GM23338 (cell line): ENCODE measurements around the gene HOXA5. TPM values are rescaled to one million over a fixed set of nuclear protein-coding genes. Genes with fewer than 3 reads are reported as not detected.

Experiments
- ATAC-seq: fragments of 200-7000 bp; cut with Tn5 transposase; 3 replicates; pipeline ENCODE4 v1.9.1; 2020
- DNase-seq: peaks from one replicate; pipeline ENCODE4 v3.0.0-alpha.2; 2015; ENCODE audit warnings: low spot score
- H2AFZ ChIP-seq: fragments of 200-600 bp; sonication (generic); 2 replicates; pipeline ENCODE4 v1.8.0; 2016; ENCODE audit warnings: antibody characterized with exemption, mild to moderate bottlenecking, moderate library complexity
- H3F3A ChIP-seq: fragments of 200-600 bp; sonication (generic); replicated peaks from 2 replicates; pipeline ENCODE4 v1.8.0; 2017; ENCODE audit warnings: antibody characterized with exemption, mixed run types, low read depth
- H3K27ac ChIP-seq: fragments of 200-600 bp; sonication (generic); 2 replicates; pipeline ENCODE4 v1.6.1; 2016; ENCODE audit warnings: low read depth
- H3K27me3 ChIP-seq: fragments of 200-600 bp; sonication (generic); 2 replicates; pipeline ENCODE4 v1.8.0; 2016; ENCODE audit warnings: mild to moderate bottlenecking, mixed run types, moderate library complexity; ENCODE audit not compliant: insufficient read depth
- H3K36me3 ChIP-seq: fragments of 200-600 bp; sonication (generic); 2 replicates; pipeline ENCODE4 v1.8.0; 2016; ENCODE audit warnings: mild to moderate bottlenecking; ENCODE audit not compliant: insufficient read depth
- H3K4me1 ChIP-seq: fragments of 200-600 bp; sonication (generic); 2 replicates; pipeline ENCODE4 v1.8.0; 2016; ENCODE audit warnings: mild to moderate bottlenecking, moderate library complexity; ENCODE audit not compliant: insufficient read depth
- H3K4me2 ChIP-seq: fragments of 200-600 bp; sonication (generic); 2 replicates; pipeline ENCODE4 v1.7.1; 2017; ENCODE audit warnings: mixed run types
- H3K4me3 ChIP-seq: fragments of 200-600 bp; sonication (generic); 2 replicates; pipeline ENCODE4 v1.6.1; 2016; ENCODE audit warnings: mixed run types
- H3K79me2 ChIP-seq: fragments of 200-600 bp; sonication (generic); replicated peaks from 2 replicates; pipeline ENCODE4 v1.8.0; 2017; ENCODE audit warnings: mild to moderate bottlenecking; ENCODE audit not compliant: insufficient read depth
- H3K9me2 ChIP-seq: fragments of 200-600 bp; sonication (generic); 2 replicates; pipeline ENCODE4 v1.8.0; 2017; ENCODE audit not compliant: insufficient read depth
- H4K20me1 ChIP-seq: fragments of 200-600 bp; sonication (generic); replicated peaks from 2 replicates; pipeline ENCODE4 v1.8.0; 2017; ENCODE audit warnings: mild to moderate bottlenecking; ENCODE audit not compliant: insufficient read depth
- H3K27ac Mint-ChIP-seq: 2 replicates; pipeline ENCODE4 v1.8.0; 2020; ENCODE audit warnings: inconsistent platforms, mild to moderate bottlenecking, moderate library complexity, mixed read lengths
- H3K27me3 Mint-ChIP-seq: 3 replicates; pipeline ENCODE4 v1.8.0; 2022; ENCODE audit warnings: low read depth, mild to moderate bottlenecking, moderate library complexity, mixed read lengths, inconsistent platforms; ENCODE audit not compliant: insufficient read depth, poor library complexity
- H3K36me3 Mint-ChIP-seq: 3 replicates; pipeline ENCODE4 v1.8.0; 2021; ENCODE audit warnings: low read depth, mild to moderate bottlenecking, inconsistent platforms, moderate library complexity, mixed read lengths
- H3K4me1 Mint-ChIP-seq: 3 replicates; pipeline ENCODE4 v1.8.0; 2020; ENCODE audit warnings: mild to moderate bottlenecking, inconsistent platforms, mixed read lengths
- H3K4me3 Mint-ChIP-seq: 3 replicates; pipeline ENCODE4 v1.8.0; 2021; ENCODE audit warnings: moderate library complexity, mild to moderate bottlenecking, inconsistent platforms, mixed read lengths
- H3K9me3 Mint-ChIP-seq: 3 replicates; pipeline ENCODE4 v1.8.0; 2020; ENCODE audit warnings: moderate library complexity, mild to moderate bottlenecking, inconsistent platforms, mixed read lengths
- CREB1 ChIP-seq: fragments of 250-450 bp; sonication (Bioruptor Pico); IDR thresholded peaks from 2 replicates; pipeline ENCODE4 v1.5.0; 2020; ENCODE audit warnings: low read depth, mild to moderate bottlenecking, moderate library complexity
- CTCF ChIP-seq, 2 experiments: fragments of 200-600 bp in 1 of 2; sonication (generic) in 1 of 2; conservative IDR thresholded peaks; 2 replicates each; pipeline versions ENCODE4 v1.5.1 to v1.6.1; 2016 to 2017; ENCODE audit warnings: antibody characterized with exemption in 2 of 2, low read depth in 2 of 2, mild to moderate bottlenecking in 2 of 2, moderate library complexity in 1 of 2
- EZH2 ChIP-seq: fragments of 200-600 bp; sonication (generic); IDR thresholded peaks from one replicate; pipeline ENCODE4 v1.8.0; 2017; ENCODE audit warnings: antibody characterized with exemption, mild to moderate bottlenecking, low read depth; ENCODE audit not compliant: unreplicated experiment
- EZH2phosphoT487 ChIP-seq: fragments of 200-600 bp; sonication (generic); IDR thresholded peaks from one replicate; pipeline ENCODE4 v1.8.1; 2018; ENCODE audit warnings: antibody characterized with exemption; ENCODE audit not compliant: unreplicated experiment
- JUNB ChIP-seq: IDR thresholded peaks from one replicate; pipeline ENCODE4 v1.6.1; 2016; ENCODE audit warnings: antibody characterized with exemption; ENCODE audit not compliant: unreplicated experiment
- ZNF462 ChIP-seq: fragments of 250-450 bp; sonication (Bioruptor Pico); IDR thresholded peaks from 2 replicates; pipeline ENCODE4 v1.5.0; 2020; ENCODE audit warnings: mild to moderate bottlenecking, moderate library complexity
- polyA plus RNA-seq: library from polyadenylated mRNA; unstranded; fragments of >200 nt; fragmentation: Nextera tagmentation; extraction: Ambion mirVana; gene quantifications from 2 replicates; pipeline ENCODE4 v1.2.1, GENCODE V29; 2016
- total RNA-seq: library from RNA; depleted of rRNA; stranded (reverse); fragments of >200 nt; shearing (Covaris generic); gene quantifications from 2 replicates; pipeline ENCODE4 v1.2.3, GENCODE V29; 2014

Gene HOXA5
- total and polyA plus RNA-seq, 2 experiments from 2014 or later = not detected

DNA sequence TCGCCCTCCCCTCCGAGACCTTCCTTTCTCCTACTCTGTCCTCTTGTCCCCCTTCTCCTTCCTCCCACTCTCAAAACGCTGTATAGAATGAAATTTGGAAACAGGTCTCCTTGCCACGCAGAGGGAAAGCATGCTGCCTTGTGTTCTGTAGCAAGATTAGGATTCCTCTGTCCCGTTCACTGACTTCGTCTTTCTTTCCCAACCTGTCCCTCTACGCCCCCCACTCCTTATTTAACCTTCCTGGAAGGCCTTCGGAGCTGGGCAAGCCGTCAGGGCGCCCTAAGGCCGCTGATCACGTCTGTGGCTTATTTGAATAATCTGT lies 20.5 kb upstream of the HOXA5 start:
- Histone ChIP-seq H3K27me3 (peaks cover 100% of the 10 kb centered on the region), H3K9me2 (no peaks in the 10 kb centered on the region), H3K27ac (no peak overlapping the region), H3K79me2 (no peaks in the 10 kb centered on the region), H3K4me3 (peak overlapping the region; percentile 43; the same call in 1 of the 2 replicates), H3K36me3 (no peaks in the 10 kb centered on the region; the same call in 1 of the 2 replicates), H2AFZ (peak overlapping the region; percentile 85; the same call in 1 of the 2 replicates), H4K20me1 (peaks cover 49% of the 10 kb centered on the region), H3K4me1 (no peaks in the 10 kb centered on the region), H3K4me2 (peak overlapping the region; percentile 65; the same call in 1 of the 2 replicates), H3F3A (peaks cover 34% of the 10 kb centered on the region)
- Mint-ChIP-seq H3K9me3 (peaks cover 8% of the 10 kb centered on the region; the same call in 2 of the 3 replicates), H3K27ac (no peak overlapping the region), H3K36me3 (no peaks in the 10 kb centered on the region; the same call in 2 of the 3 replicates), H3K4me3 (no peak overlapping the region; the same call in 2 of the 3 replicates), H3K27me3 (peaks cover 99% of the 10 kb centered on the region), H3K4me1 (peaks cover 13% of the 10 kb centered on the region)
- ATAC-seq = no peak
- no peak for DNase-seq
- no peak for TF ChIP-seq CREB1
- peak; percentile 84 for TF ChIP-seq EZH2

DNA sequence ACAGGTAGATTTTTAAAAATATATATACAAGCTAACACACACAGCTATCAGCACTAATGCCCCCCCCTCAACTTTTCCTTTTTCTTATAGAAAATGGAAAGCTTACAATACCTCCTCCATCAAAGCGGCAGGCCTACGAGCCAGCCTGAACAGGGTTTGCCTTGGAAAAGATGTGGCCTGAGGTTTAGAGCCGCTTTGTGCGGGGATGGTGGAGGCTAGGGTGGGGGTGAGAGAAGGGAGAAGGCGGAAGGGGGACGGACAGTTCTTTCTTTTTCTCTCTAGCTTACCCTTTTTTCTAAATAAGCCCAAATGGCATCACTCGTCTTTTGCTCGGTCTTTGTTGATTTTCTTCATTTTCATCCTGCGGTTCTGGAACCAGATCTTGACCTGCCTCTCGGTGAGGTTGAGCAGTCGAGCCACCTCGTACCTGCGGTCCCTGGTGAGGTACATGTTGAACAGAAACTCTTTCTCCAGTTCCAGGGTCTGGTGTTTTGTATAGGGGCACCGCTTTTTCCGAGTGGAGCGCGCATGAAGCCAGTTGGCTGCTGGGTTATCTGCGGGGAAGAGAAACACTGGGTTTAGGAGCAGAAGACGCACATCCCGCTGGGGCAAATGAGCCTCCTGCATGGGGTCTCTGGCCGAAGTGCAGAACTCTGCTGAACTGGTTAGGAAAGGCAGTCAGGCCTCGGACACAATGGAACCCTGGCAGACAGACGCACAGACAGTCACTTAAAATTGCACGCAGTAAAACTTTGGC lies 20.0 kb upstream of the HOXA5 start:
- Mint-ChIP-seq H3K9me3 (peaks cover 8% of the 10 kb centered on the region; the same call in 2 of the 3 replicates), H3K4me3 (no peak overlapping the region), H3K27me3 (peaks cover 99% of the 10 kb centered on the region), H3K27ac (no peak overlapping the region), H3K36me3 (no peaks in the 10 kb centered on the region; the same call in 2 of the 3 replicates), H3K4me1 (peaks cover 7% of the 10 kb centered on the region)
- Histone ChIP-seq H3K9me2 (no peaks in the 10 kb centered on the region), H2AFZ (no peak overlapping the region), H4K20me1 (peaks cover 50% of the 10 kb centered on the region), H3K4me2 (no peak overlapping the region), H3K27ac (no peak overlapping the region), H3K27me3 (peaks cover 100% of the 10 kb centered on the region), H3K4me1 (no peaks in the 10 kb centered on the region), H3K79me2 (no peaks in the 10 kb centered on the region), H3F3A (peaks cover 31% of the 10 kb centered on the region), H3K36me3 (no peaks in the 10 kb centered on the region; the same call in 1 of the 2 replicates), H3K4me3 (no peak overlapping the region)
- TF ChIP-seq CREB1 (no peak), EZH2phosphoT487 (peak; percentile 55), EZH2 (peak; percentile 87)
- DNase-seq = no peak
- ATAC-seq = no peak

DNA sequence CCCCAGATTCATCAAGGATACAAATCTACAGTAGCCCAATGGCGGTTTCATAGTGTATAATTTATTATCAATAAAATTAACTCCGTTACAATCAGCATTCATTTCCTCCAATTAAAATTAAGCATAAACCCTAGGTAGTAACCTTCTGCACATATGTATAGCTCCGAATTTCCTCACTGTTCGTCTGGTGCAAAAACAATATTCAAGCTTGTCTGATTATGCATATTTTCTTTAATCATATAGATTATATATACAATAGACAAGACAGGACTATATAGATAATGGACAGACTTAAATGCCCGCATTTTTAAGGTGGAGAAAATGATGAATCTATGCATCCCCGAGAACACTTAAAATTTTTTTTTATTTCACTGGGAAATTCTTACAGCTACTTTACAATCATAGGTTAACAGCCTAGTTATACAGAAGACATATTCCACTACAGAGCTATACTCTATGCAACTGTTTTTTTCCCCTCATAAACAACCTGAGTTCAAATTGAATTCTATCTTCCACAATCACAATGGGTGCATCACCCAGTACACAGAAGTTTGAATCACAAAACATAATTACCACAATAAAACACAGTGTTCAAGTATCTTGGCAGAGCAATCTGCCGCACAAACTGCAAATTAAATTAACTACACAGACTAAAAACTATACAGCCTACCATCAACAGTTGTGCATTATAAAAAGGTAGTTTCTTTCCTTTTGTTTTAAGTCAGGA lies 19.2 kb upstream of the HOXA5 start:
- no peak overlapping the region for H3K4me3 Mint-ChIP-seq
- H3K27me3 Mint-ChIP-seq = peaks cover 99% of the 10 kb centered on the region
- TF ChIP-seq JUNB (no peak), CREB1 (no peak), CTCF (conservative IDR thresholded peaks at IDR 0.05; ENCODE audit: low read depth in 2 of 2) (no peak), ZNF462 (CRISPR knock-in tag) (no peak)

More for the DNA sequence above, 19.2 kb upstream of the HOXA5 start:
- no peak overlapping the region for H3K27ac Mint-ChIP-seq
- H3K27me3 ChIP-seq = peaks cover 100% of the 10 kb centered on the region
- no peak for ATAC-seq
- H4K20me1 ChIP-seq = peaks cover 50% of the 10 kb centered on the region
- H3K4me1 ChIP-seq = no peaks in the 10 kb centered on the region
- no peak overlapping the region for H3K4me2 ChIP-seq
- H3K36me3 ChIP-seq = no peaks in the 10 kb centered on the region; the same call in 1 of the 2 replicates
- peaks cover 11% of the 10 kb centered on the region; the same call in 2 of the 3 replicates for H3K9me3 Mint-ChIP-seq
- H3K36me3 Mint-ChIP-seq = no peaks in the 10 kb centered on the region; the same call in 2 of the 3 replicates
- no peak overlapping the region for H3K27ac ChIP-seq
- no peak overlapping the region for H2AFZ ChIP-seq
- no peak overlapping the region for H3K4me3 ChIP-seq
- no peak for DNase-seq
- H3K9me2 ChIP-seq = no peaks in the 10 kb centered on the region
- peaks cover 25% of the 10 kb centered on the region for H3F3A ChIP-seq
- H3K79me2 ChIP-seq = no peaks in the 10 kb centered on the region
- peaks cover 10% of the 10 kb centered on the region for H3K4me1 Mint-ChIP-seq
